Endothelial cell (in vitro differentiated cells): ENCODE results near the gene TCL1A. TPM values are rescaled to one million over a fixed set of nuclear protein-coding genes. Genes with fewer than 3 reads are reported as not detected.

Experiments used
- DNase-seq: peaks from one replicate; pipeline ENCODE4 v3.0.0; 2021; ENCODE audit warnings: low spot score
- H3K27ac Mint-ChIP-seq: one replicate; pipeline ENCODE4 v1.8.0; 2021; ENCODE audit warnings: mixed read lengths, inconsistent platforms; ENCODE audit not compliant: unreplicated experiment
- H3K27me3 Mint-ChIP-seq: one replicate; pipeline ENCODE4 v1.8.0; 2021; ENCODE audit warnings: mild to moderate bottlenecking, moderate library complexity, mixed read lengths, inconsistent platforms; ENCODE audit not compliant: unreplicated experiment
- H3K36me3 Mint-ChIP-seq: one replicate; pipeline ENCODE4 v1.8.0; 2021; ENCODE audit warnings: mild to moderate bottlenecking, low read depth, mixed read lengths, inconsistent platforms; ENCODE audit not compliant: unreplicated experiment
- H3K4me1 Mint-ChIP-seq: one replicate; pipeline ENCODE4 v1.8.0; 2021; ENCODE audit warnings: mild to moderate bottlenecking, mixed read lengths, inconsistent platforms; ENCODE audit not compliant: unreplicated experiment
- H3K4me3 Mint-ChIP-seq: one replicate; pipeline ENCODE4 v1.8.0; 2021; ENCODE audit warnings: mild to moderate bottlenecking, mixed read lengths, inconsistent platforms; ENCODE audit not compliant: unreplicated experiment
- H3K9me3 Mint-ChIP-seq: one replicate; pipeline ENCODE4 v1.8.0; 2021; ENCODE audit warnings: mixed read lengths, inconsistent platforms; ENCODE audit not compliant: unreplicated experiment
- CTCF ChIP-seq: fragments of 200-600 bp; sonication (generic); IDR thresholded peaks from one replicate; pipeline ENCODE4 v1.5.0; 2021; ENCODE audit warnings: antibody characterized with exemption; ENCODE audit not compliant: unreplicated experiment
- total RNA-seq: library from RNA; stranded (reverse); fragmentation: NEBNext Ultra II Directional; extraction: Animal tissue kit (Norgen Biotek cat#: 25700); gene quantifications from one replicate; pipeline ENCODE4 v1.2.1, GENCODE V29; 2021; ENCODE audit not compliant: unreplicated experiment

Gene TCL1A
- total RNA-seq, 1 donor from 2014 or later, result not detected

- H3K27ac Mint-ChIP-seq, result no peak overlapping the region
- H3K27me3 Mint-ChIP-seq, result peaks cover 3% of the 10 kb centered on the region
- DNase-seq, result no peak
Observed at GRCh38 chr14:95700221-95700976, 13.5 kb downstream of the TCL1A start.

GRCh38 chr14:95699412-95699811 lies 14.5 kb downstream of the TCL1A start:
- Mint-ChIP-seq H3K27me3 (peaks cover 3% of the 10 kb centered on the region), H3K4me1 (peaks cover 25% of the 10 kb centered on the region), H3K36me3 (no peaks in the 10 kb centered on the region), H3K9me3 (no peaks in the 10 kb centered on the region), H3K4me3 (no peak overlapping the region), H3K27ac (no peak overlapping the region)
- DNase-seq, result no peak
- TF ChIP-seq CTCF, result no peak

More at GRCh38 chr14:95700221-95700976, 13.5 kb downstream of the TCL1A start:
- Mint-ChIP-seq H3K36me3 (no peaks in the 10 kb centered on the region), H3K9me3 (no peaks in the 10 kb centered on the region), H3K4me1 (peaks cover 25% of the 10 kb centered on the region), H3K4me3 (no peak overlapping the region)
- no peak for TF ChIP-seq CTCF

GRCh38 chr14:95698287-95698686 lies 15.6 kb downstream of the TCL1A start:
- no peak for DNase-seq
- H3K36me3 Mint-ChIP-seq, result no peaks in the 10 kb centered on the region
- H3K4me3 Mint-ChIP-seq, result no peak overlapping the region
- no peak overlapping the region for H3K27ac Mint-ChIP-seq
- no peak for TF ChIP-seq CTCF
- H3K27me3 Mint-ChIP-seq, result peaks cover 3% of the 10 kb centered on the region
- H3K9me3 Mint-ChIP-seq, result no peaks in the 10 kb centered on the region
- H3K4me1 Mint-ChIP-seq, result peaks cover 18% of the 10 kb centered on the region

GRCh38 chr14:95697764-95698163 lies 16.2 kb downstream of the TCL1A start:
- peaks cover 15% of the 10 kb centered on the region for H3K4me1 Mint-ChIP-seq
- H3K27me3 Mint-ChIP-seq, result peaks cover 5% of the 10 kb centered on the region
- no peaks in the 10 kb centered on the region for H3K36me3 Mint-ChIP-seq
- no peak overlapping the region for H3K27ac Mint-ChIP-seq
- H3K4me3 Mint-ChIP-seq, result no peak overlapping the region
- no peaks in the 10 kb centered on the region for H3K9me3 Mint-ChIP-seq
- no peak for DNase-seq
- TF ChIP-seq CTCF, result no peak

- H3K9me3 Mint-ChIP-seq, result no peaks in the 10 kb centered on the region
- no peak overlapping the region for H3K4me3 Mint-ChIP-seq
- peaks cover 7% of the 10 kb centered on the region for H3K27me3 Mint-ChIP-seq
- H3K36me3 Mint-ChIP-seq, result no peaks in the 10 kb centered on the region
- no peak for TF ChIP-seq CTCF
- H3K4me1 Mint-ChIP-seq, result peaks cover 15% of the 10 kb centered on the region
- no peak overlapping the region for H3K27ac Mint-ChIP-seq
- no peak for DNase-seq
Observed at GRCh38 chr14:95696741-95697140, 17.2 kb downstream of the TCL1A start.
